Measurements from ENCODE around the gene LCE3B.
"Not testable (repeated sequence)": the region's sequence is repeated elsewhere in the genome, so short reads cannot be mapped to it uniquely, and the experiment has no call there.

Gene LCE3B, protein sequence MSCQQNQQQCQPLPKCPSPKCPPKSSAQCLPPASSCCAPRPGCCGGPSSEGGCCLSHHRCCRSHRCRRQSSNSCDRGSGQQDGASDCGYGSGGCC

GRCh38 chr1:152613511-152613910 is at the start of gene LCE3B:
Gene LCE3B, plus strand, starts transcription at chr1:152613811. Its CDS starts 0 bp downstream, at chr1:152613811.
- no peak for DNase-seq (ENCODE audit: low read depth in 2 of 2)

GRCh38 chr1:152565115-152565514 is 48.5 kb upstream of the LCE3B start:
- no peak for DNase-seq (ENCODE audit: low read depth in 2 of 2)

- DNase-seq (ENCODE audit: low read depth in 2 of 2) = no peak
Observed at GRCh38 chr1:152565535-152566215, 47.9 kb upstream of the LCE3B start.

- no peak for DNase-seq (ENCODE audit: low read depth in 2 of 2)
Observed at GRCh38 chr1:152566681-152567080, 46.9 kb upstream of the LCE3B start, which contains the start of gene LCE3E. Gene LCE3E, minus strand, starts transcription at chr1:152566780. Its CDS starts 572 bp downstream, at chr1:152566208.

GRCh38 chr1:152577168-152577567 is 36.4 kb upstream of the LCE3B start:
- no peak for DNase-seq (ENCODE audit: low read depth in 2 of 2)

DNA sequence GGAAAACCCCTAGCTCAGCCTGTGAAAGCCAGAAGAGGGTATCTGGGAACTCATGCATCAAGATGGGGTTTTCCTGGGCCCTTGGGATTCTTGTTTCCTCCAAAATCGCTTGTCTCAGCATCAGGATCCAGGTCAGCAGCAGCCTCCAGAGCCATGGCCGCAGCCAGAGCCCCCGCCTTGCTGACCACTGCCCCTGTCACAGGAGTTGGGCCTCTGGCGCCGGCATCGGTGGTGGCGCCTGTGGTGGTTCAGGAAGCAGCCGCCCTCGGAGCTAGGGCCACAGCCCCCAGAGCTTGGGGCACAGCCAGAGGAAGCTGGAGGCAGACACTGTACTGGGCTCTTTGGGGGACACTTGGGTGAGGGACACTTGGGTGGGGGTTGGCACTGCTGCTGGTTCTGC is 34.1 kb upstream of the LCE3B start:
- not testable (repeated sequence) for DNase-seq (ENCODE audit: low read depth in 2 of 2)

DNA sequence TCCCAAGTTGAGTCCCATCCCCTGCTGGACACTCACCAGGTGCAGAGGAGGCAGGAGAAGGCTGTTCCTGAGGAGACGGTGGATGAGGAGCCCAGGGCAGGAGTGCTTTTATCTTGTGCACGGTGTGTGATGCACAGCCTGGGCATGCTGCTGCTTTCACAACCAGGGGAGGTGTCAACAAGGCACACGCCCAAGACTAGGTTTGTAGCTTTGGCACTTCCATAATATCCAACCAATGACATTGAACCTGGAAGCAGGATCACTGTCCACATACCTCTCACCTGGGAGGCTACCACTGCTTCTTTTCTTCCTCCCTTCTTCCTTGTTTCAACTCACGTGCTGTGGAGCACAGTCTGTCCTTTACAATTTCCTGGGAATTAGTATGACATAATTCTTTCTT is 33.2 kb upstream of the LCE3B start, which contains the start of gene LCE3D:
Gene LCE3D (minus strand): TSS at position 84 of the 400 bp plus-strand sequence. CDS start 580 bp downstream, outside the sequence.
- DNase-seq (ENCODE audit: low read depth in 2 of 2) = no peak

DNA sequence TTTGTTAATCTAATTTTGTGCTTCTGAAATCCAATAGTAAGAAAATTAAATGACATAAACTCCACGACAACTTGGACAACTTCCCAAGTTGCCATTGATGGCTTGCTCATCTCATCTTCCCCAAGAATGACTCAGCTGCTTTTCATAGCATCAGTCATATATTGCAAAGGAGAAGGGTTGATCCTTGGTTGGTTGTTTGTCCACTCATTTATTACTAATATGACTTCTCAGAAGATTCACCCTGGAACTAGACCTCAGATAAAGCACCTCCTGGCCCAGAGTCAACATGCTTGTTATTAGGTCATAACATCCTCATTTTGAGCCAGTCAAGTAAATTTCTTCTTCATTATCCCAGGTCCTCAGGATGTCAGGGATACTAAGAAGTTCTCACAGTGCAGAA is 31.0 kb upstream of the LCE3B start:
- no peak for DNase-seq (ENCODE audit: low read depth in 2 of 2)

DNA sequence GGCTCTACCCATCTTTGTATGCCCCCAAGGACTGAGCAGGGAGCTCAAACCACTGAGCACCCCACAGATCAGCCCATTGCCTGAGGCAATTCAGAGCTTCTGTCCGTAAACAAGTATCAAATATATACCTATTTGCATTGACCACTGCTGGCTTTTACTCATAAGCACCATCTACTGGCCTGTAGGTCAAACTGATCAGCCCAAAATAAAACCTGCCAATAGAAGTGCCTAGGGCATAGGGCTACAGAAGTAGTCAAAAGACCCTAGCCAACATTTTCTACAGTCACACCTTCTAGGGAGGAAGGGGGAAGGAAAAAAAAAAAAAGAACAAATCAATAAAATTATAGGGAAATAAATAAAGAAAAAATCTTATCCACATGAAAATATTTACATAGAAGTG is 28.0 kb upstream of the LCE3B start:
- DNase-seq (ENCODE audit: low read depth in 2 of 2) = no peak

- no peak for DNase-seq (ENCODE audit: low read depth in 2 of 2)
Observed at GRCh38 chr1:152596986-152597385, 16.6 kb upstream of the LCE3B start.

DNA sequence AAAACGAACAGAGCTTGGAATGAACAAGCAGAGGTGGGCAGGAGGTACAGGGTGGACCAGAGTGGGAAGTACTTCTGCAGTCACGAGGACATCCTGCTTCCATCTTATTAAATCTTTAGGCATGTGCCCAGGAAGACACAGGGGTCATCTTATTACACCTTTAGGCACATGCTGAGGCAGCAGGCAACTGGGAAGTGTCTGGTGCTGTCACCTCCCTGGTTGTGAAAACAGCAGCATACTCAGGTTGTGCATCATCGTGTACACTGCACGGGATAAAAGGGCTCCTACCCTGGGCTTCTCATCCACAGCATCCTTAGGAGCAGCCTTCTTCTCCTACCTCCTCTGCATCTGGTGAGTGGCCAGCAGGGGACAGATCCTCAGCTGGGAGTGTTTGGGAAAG is 13.7 kb upstream of the LCE3B start, which contains the start of gene LCE3C:
Gene LCE3C (plus strand): TSS at position 301 of the 400 bp plus-strand sequence. CDS start 498 bp downstream, outside the sequence.
- DNase-seq (ENCODE audit: low read depth in 2 of 2) = no peak

DNA sequence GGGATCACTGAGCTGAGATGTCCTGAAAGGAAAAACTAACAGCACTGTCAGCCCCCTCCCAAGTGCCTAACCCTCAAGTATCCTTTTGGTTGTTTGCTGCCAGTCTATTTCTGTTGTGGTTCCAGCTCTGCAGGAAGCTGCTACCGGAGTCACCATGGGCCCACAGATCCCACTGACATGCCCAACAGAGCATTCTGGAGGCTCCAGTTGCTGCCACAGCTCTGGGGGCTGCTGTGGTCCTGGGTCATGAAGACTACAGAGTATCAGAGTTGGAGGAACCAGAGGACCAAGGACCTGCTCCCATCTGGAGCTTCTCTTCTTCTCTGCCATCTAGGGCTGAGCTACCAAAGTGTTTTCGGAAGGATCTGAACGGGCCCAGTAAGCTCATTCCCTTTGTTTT is 8.4 kb downstream of the LCE3B start:
- no peak for DNase-seq (ENCODE audit: low read depth in 2 of 2)

- no peak for DNase-seq (ENCODE audit: low read depth in 2 of 2)
Observed at GRCh38 chr1:152622803-152623202, 9.2 kb downstream of the LCE3B start, which contains the start of gene LCE3A. Gene LCE3A, minus strand, starts transcription at chr1:152623103. Its CDS starts 0 bp downstream, at chr1:152623103.

DNA sequence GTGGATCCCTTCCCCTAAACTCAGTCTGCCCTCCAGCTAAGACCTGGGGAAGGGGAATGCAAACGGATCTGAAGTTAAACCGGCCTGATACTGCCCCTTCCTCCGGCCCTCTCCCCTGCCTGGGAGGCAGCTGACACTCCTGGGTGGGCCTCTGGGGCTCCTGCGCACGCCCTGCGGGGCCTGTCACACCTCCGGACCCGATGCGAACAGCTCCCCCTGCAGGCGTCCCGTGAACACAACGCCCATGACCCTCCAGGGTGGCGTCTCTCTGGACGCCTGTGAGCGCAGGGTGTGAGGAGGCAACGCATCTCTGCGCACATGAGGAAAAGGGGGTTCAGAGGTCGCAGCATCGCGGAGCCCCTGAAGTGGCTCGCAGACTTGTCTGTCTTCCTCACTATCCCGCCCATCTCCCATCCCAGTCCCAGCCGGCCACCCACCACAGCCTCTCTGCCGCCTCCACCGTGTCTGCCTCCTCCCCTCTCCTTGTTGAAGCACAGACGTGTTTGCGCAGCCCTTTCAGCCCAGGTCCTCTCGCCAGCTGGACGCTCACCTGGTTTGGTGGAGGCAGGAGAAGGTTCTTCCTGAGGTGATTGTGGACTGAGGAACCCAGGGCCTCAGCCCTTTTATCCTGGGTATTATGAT is 9.7 kb downstream of the LCE3B start:
- DNase-seq (ENCODE audit: low read depth in 2 of 2) = no peak

GRCh38 chr1:152626744-152627143 is 13.1 kb downstream of the LCE3B start:
- no peak for DNase-seq (ENCODE audit: low read depth in 2 of 2)

GRCh38 chr1:152630596-152630995 is 17.0 kb downstream of the LCE3B start:
- DNase-seq (ENCODE audit: low read depth in 2 of 2) = no peak

GRCh38 chr1:152640351-152640750 is 26.7 kb downstream of the LCE3B start:
- DNase-seq (ENCODE audit: low read depth in 2 of 2) = no peak

DNA sequence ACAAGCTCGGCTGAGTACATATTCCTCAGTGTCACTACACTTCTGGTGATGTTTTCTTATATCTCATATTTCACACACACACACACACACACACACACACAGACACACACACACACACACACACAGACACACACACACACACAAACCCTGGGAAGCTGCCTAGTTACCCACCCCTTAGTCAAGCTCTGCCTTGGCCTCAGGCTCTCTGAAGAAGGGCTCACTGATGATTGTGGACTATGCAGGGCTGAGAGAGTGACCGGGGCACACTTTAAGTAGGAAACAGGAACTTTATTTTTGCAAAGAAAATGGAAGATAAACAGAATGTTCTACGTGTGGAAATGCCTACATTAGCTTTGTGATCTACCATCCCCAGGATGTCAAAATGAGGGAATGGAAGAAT is 30.3 kb downstream of the LCE3B start:
- no peak for DNase-seq (ENCODE audit: low read depth in 2 of 2)

GRCh38 chr1:152645146-152645545 is 31.5 kb downstream of the LCE3B start:
- DNase-seq (ENCODE audit: low read depth in 2 of 2) = no peak

DNA sequence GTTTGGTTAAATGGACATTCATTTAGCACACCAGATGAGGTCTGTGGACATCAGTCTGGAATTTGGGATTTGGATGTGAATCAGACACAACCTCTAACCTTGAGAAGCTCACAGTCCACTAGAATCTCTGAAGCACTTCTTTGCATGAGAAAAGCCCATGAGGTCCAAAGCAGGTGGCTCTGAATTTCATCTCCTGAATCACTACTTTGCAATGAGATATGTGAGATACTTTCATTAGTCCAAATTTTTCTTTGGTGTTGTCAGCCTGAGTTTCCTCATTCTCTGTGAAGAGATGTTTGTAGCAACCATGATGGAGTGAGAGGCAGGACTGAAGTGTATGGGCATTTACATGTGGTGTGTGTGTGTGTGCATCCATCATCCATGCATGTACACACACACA is 33.0 kb downstream of the LCE3B start:
- DNase-seq (ENCODE audit: low read depth in 2 of 2) = no peak

DNA sequence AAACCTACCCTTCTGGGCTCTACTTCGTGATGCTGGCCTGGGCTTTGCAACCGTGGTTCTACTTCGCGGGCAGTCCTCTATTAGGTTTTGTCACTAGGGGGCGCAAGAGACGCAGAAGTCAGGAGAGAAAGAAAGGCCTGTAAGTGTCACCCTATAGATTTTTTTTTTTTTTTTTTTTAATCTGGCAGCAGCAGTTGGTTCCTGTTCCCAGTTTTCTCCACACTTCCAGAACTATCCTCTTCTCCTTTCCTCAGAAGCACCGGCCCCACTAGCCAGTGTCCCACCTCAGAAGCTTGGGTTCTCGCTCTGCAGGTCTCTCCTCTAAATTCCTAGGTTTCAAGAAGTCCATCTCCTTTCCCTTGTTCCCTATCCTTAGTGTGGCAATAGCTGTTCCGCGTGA is 40.5 kb downstream of the LCE3B start:
- DNase-seq (ENCODE audit: low read depth in 2 of 2) = no peak

DNA sequence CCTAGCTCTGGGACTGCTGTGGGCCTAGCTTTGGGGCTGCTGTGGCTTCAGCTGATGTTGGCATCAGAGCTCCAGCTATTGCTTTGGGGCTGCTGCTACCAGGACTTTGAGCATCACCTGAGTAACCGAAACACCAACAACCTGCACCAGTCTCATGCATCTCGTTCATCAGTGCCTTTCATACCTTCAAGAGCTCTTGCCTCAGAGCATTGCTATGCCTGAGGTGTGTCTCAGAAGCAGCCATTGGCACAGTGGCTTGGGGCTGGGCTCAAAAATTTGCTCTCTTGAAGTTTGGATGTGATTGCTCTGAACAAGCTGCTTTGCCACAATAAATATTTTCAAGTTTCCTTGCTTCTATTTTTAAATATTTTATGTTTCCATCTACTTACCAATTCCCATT is 42.8 kb downstream of the LCE3B start:
- no peak for DNase-seq (ENCODE audit: low read depth in 2 of 2)

- no peak for DNase-seq (ENCODE audit: low read depth in 2 of 2)
Observed at GRCh38 chr1:152657677-152658076, 44.1 kb downstream of the LCE3B start.

Measured in stimulated activated CD4-positive, alpha-beta T cell treated with anti-CD3 and anti-CD28 coated beads, Interleukin-1b, Interleukin-23, amount 100 ng/mL, for 1 hour (primary cell).